Adrenal gland (tissue), 12 donors: ENCODE measurements around the gene CD46. TPM values are rescaled to one million over a fixed set of nuclear protein-coding genes. Genes with fewer than 3 reads are reported as not detected.

ENCODE experiments used
- DNase-seq, 7 donors: peaks; one replicate each; pipeline ENCODE4 v3.0.0-alpha.2; 2019 to 2020
- H3K27ac ChIP-seq, 5 donors: fragments of 200-600 bp; sonication (generic) in 4 of 5; 1 replicate in 3 of 5; 2 replicates in 2 of 5; pipeline versions ENCODE4 v1.5.1 to v1.8.0; 2016 to 2020; ENCODE audit warnings: mild to moderate bottlenecking in 1 of 5
- H3K27me3 ChIP-seq: fragments of 200-600 bp; 2 replicates; pipeline ENCODE4 v1.8.0; 2021
- H3K36me3 ChIP-seq, 2 donors: fragments of 200-600 bp; replicated peaks in 1 of 2; 1 replicate in 1 of 2; 2 replicates in 1 of 2; pipeline versions ENCODE4 v1.5.1 to v1.8.0; 2018 to 2022
- H3K4me1 ChIP-seq, 2 donors: fragments of 200-600 bp; replicated peaks in 1 of 2; 1 replicate in 1 of 2; 2 replicates in 1 of 2; pipeline versions ENCODE4 v1.5.1 to v1.8.0; 2018 to 2021
- H3K4me3 ChIP-seq, 4 donors: fragments of 200-600 bp; sonication (generic) in 3 of 4; one replicate each; pipeline ENCODE4 v1.5.1; 2016 to 2018
- H3K9me3 ChIP-seq, 3 donors: fragments of 200-600 bp; sonication (generic) in 1 of 3; replicated peaks in 1 of 3; 1 replicate in 2 of 3; 2 replicates in 1 of 3; pipeline versions ENCODE4 v1.5.1 to v1.8.0; 2016 to 2021
- POLR2A ChIP-seq, 2 donors: fragments of 450-650 bp; IDR thresholded peaks; one replicate each; pipeline ENCODE4 v1.6.1; 2017; ENCODE audit warnings: antibody characterized with exemption in 2 of 2, mild to moderate bottlenecking in 2 of 2, moderate library complexity in 1 of 2
- WGBS, 4 donors: extraction: QIAGEN DNeasy Blood & Tissue Kit in 2 of 4; methylation state at CpG; one replicate each; pipeline versions ENCODE4 v1.1.5 to v1.1.7; 2013 to 2017; 5-methylcytosine and 5-hydroxymethylcytosine counted together
- intact Hi-C, 2 donors: fragments of 100-400 bp; cut with DNase I; formaldehyde crosslinking; loops; one replicate each; pipeline versions ENCODE4 v1.14.1 to v1.15.0; 2022 to 2023
- polyA plus RNA-seq, 3 donors: library from polyadenylated mRNA; stranded (reverse); fragments of 200-250 nt in 2 of 3; fragments of 350-450 nt in 1 of 3; fragmentation: Illumina TruSeq in 1 of 3; extraction: RNeasy Lipid Tissue Mini Kit (QIAGEN cat#74804) in 1 of 3; gene quantifications; one replicate each; pipeline ENCODE4 v1.2.3, GENCODE V29; 2013 to 2014
- total RNA-seq, 9 donors: library from RNA; depleted of rRNA in 4 of 9; stranded (reverse); fragments of >200 nt in 4 of 9; fragments of 120-200 nt in 1 of 9; fragmentation: NEBNext Ultra II Directional in 1 of 9; extraction: Animal tissue kit (Norgen Biotek cat#: 25700) in 1 of 9; gene quantifications; one replicate each; pipeline versions ENCODE4 v1.1.0 to v1.2.4, GENCODE V29; 2013 to 2023
- TF ChIP-seq, protein P1 (sequence below), 6 experiments: fragments of 450-650 bp in 4 of 6; fragments of 200-600 bp in 2 of 6; sonication (generic) in 1 of 6; IDR thresholded peaks; 1 replicate in 5 of 6; 2 replicates in 1 of 6; pipeline versions ENCODE4 v1.5.1 to v1.8.0; 2016 to 2021; ENCODE audit warnings: antibody characterized with exemption in 6 of 6, mild to moderate bottlenecking in 2 of 6, moderate library complexity in 1 of 6
- donor health status: healthy with polysubstance abuse.
- donor health status: Bipolar disorder and iron deficiency.
- donor health status: DM: yes; HTN: yes; CAD: no.
- donor health status: DM: no; HTN: no; CAD: no.
- donor health status: DM: no; HTN: no; CAD: no.
- donor health status: DM: yes; HTN: yes; CAD: no.

CD46 gene
- total and polyA plus RNA-seq, 12 donors = 94.9 to 618 (median 386) TPM

DNA sequence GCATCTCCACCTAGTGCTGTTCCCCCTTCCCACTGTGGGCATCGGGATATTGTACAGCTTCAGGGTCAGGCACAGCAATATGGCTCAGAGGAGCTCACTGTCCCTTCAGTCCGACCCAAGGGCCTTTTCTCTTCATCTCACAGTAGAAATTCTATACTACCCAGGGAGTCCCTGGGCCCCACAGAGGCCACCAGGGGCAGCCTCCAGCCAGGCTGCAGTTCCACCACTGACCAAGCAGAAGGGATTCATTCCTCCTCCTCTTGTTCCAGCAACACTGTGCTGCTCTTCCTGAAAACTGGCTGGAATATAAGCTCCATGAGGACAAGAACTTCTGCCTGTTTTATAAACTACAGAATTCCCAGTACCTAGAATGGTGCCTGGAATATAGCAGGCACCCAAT, 88.5 kb downstream of the CD46 start:
- Histone ChIP-seq H3K4me1 (peaks cover 31 to 61% of the 10 kb centered on the region in 2 donors), H3K36me3 (no peaks in the 10 kb centered on the region), H3K27me3 (no peaks in the 10 kb centered on the region), H3K9me3 (no peaks in the 10 kb centered on the region), H3K4me3 (no peak overlapping the region), H3K27ac (no peak overlapping the region)
- DNase-seq = no peak
- intact Hi-C loops = no loop called here
- TF ChIP-seq, protein P1, sequence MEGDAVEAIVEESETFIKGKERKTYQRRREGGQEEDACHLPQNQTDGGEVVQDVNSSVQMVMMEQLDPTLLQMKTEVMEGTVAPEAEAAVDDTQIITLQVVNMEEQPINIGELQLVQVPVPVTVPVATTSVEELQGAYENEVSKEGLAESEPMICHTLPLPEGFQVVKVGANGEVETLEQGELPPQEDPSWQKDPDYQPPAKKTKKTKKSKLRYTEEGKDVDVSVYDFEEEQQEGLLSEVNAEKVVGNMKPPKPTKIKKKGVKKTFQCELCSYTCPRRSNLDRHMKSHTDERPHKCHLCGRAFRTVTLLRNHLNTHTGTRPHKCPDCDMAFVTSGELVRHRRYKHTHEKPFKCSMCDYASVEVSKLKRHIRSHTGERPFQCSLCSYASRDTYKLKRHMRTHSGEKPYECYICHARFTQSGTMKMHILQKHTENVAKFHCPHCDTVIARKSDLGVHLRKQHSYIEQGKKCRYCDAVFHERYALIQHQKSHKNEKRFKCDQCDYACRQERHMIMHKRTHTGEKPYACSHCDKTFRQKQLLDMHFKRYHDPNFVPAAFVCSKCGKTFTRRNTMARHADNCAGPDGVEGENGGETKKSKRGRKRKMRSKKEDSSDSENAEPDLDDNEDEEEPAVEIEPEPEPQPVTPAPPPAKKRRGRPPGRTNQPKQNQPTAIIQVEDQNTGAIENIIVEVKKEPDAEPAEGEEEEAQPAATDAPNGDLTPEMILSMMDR (IDR thresholded peaks at IDR 0.05) = no peak
- no peak for TF ChIP-seq POLR2A (IDR thresholded peaks at IDR 0.05)
- 85 to 100% (median 91%) methylated on average over 1 to 2 of the region's 2 CpGs for WGBS, 4 donors

DNA sequence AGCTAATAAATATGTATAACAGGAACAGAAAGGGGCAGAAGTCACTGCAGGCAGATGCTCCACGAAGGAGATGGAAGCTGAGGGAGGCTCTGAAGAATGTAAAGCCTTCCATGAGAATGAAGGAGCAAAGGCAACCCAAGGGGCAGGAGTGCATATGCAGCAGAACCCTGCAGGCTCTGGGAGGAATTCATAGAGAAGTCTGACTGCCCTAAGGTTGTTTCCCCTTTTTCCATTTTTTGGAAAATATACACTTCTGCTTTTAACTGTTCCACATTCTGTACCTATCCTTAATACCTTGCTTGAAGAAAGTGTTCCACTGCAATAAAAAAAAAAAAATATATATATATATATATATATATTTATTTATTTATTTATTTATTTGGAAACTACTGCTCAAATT, 89.4 kb downstream of the CD46 start:
- no peaks in the 10 kb centered on the region for H3K36me3 ChIP-seq
- H3K27me3 ChIP-seq = no peaks in the 10 kb centered on the region
- H3K4me1 ChIP-seq = peaks cover 32 to 66% of the 10 kb centered on the region in 2 donors
- no peak overlapping the region for H3K27ac ChIP-seq
- H3K4me3 ChIP-seq = no peak overlapping the region
- TF ChIP-seq, protein P1 (IDR thresholded peaks at IDR 0.05) = no peak
- intact Hi-C loops = no loop called here
- H3K9me3 ChIP-seq = no peaks in the 10 kb centered on the region
- WGBS, 4 donors = 55 to 74% (median 62%) methylated on average over 1 of the region's 1 CpG
- no peak for DNase-seq

DNA sequence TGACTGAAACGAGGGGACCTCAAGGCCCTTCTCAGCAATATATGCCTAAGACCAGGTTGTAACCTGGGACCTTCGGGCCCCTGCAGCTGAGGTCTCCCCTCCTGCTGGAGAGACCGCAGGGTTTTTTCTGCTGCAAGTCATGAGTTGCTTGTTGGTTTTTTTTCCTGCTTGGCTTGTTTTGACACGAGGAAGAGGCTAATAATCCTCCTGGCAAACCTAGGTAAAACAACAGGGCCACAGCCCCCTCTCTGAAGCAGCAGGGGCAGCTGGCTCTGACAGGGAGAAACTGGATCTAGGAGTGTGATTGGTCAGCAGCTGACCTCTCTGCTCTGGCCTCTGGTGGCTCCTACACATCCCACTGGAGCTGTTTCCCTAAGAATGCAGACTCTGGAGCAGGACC, 90.0 kb downstream of the CD46 start:
- Histone ChIP-seq H3K27me3 (no peaks in the 10 kb centered on the region), H3K4me1 (peaks cover 27 to 66% of the 10 kb centered on the region in 2 donors), H3K4me3 (no peak overlapping the region), H3K36me3 (no peaks in the 10 kb centered on the region), H3K9me3 (no peaks in the 10 kb centered on the region), H3K27ac (no peak overlapping the region)
- intact Hi-C loops = no loop called here
- TF ChIP-seq, protein P1 (IDR thresholded peaks at IDR 0.05) = no peak
- TF ChIP-seq POLR2A (IDR thresholded peaks at IDR 0.05) = no peak
- 72 to 80% (median 76%) methylated on average over 4 of the region's 4 CpGs for WGBS, 4 donors
- DNase-seq = no peak

DNA sequence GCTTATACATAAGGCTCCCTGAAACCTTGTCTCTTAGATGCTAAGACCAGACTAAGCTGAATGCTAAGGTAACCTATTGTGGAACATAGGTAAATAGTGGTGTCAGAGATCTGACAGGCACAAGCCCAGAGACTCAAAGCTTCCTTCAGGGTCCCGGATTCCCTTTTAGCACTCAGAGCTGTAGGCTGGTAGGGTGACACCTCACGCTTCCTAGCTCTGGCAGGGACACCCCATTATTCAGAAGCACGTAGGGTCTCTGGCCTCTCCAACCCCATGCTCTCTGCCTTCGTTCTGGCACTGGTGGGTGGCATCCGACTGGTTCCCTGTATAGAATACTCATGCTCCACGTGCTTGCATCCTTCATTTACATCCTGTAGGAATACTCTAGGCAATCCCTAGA, 90.7 kb downstream of the CD46 start:
- Histone ChIP-seq H3K4me1 (peaks cover 23 to 66% of the 10 kb centered on the region in 2 donors), H3K27ac (no peak overlapping the region)
- intact Hi-C loops = no loop called here

More for the DNA sequence above, 90.7 kb downstream of the CD46 start:
- no peaks in the 10 kb centered on the region for H3K9me3 ChIP-seq
- no peaks in the 10 kb centered on the region for H3K36me3 ChIP-seq
- WGBS, 4 donors = 90 to 96% (median 92%) methylated on average over 6 of the region's 6 CpGs
- no peaks in the 10 kb centered on the region for H3K27me3 ChIP-seq
- no peak overlapping the region for H3K4me3 ChIP-seq
- TF ChIP-seq, protein P1 (IDR thresholded peaks at IDR 0.05) = no peak
- TF ChIP-seq POLR2A (IDR thresholded peaks at IDR 0.05) = no peak
- no peak for DNase-seq
